Skin of body (tissue), 2 donors: ENCODE results near the gene STX17. TPM values are rescaled to one million over a fixed set of nuclear protein-coding genes. Genes with fewer than 3 reads are reported as not detected.

Experiments used
- DNase-seq: peaks from one replicate; lab custom pipeline; 2025; lab: John Stamatoyannopoulos, UW
- total RNA-seq: library from RNA; depleted of rRNA; stranded (reverse); fragments of >200 nt; gene quantifications from one replicate; pipeline ENCODE4 v1.2.3, GENCODE V29; 2014

The STX17 gene
- total RNA-seq, 1 donor from 2014 or later, result 40.2 TPM

- no peak for DNase-seq
Observed at GRCh38 chr9:99905833-99906402, 536 bp upstream of the STX17 start.

- DNase-seq, result no peak
Observed at GRCh38 chr9:99907208-99907532, 716 bp downstream of the STX17 start.

GRCh38 chr9:99911600-99911999 is 5.1 kb downstream of the STX17 start:
- no peak for DNase-seq

- no peak for DNase-seq
Observed at GRCh38 chr9:99916650-99917049, 10.2 kb downstream of the STX17 start.

- DNase-seq, result no peak
Observed at GRCh38 chr9:99918134-99918533, 11.7 kb downstream of the STX17 start.

- no peak for DNase-seq
Observed at GRCh38 chr9:99919930-99920329, 13.5 kb downstream of the STX17 start.

- DNase-seq, result no peak
Observed at GRCh38 chr9:99921875-99922710, 15.6 kb downstream of the STX17 start.

GRCh38 chr9:99922711-99923030 is 16.2 kb downstream of the STX17 start:
- DNase-seq, result no peak

GRCh38 chr9:99925541-99925940 is 19.1 kb downstream of the STX17 start:
- no peak for DNase-seq

- DNase-seq, result no peak
Observed at GRCh38 chr9:99929652-99930051, 23.2 kb downstream of the STX17 start.

- DNase-seq, result no peak
Observed at GRCh38 chr9:99931155-99931840, 24.8 kb downstream of the STX17 start.

- DNase-seq, result no peak
Observed at GRCh38 chr9:99936947-99937587, 30.6 kb downstream of the STX17 start.

GRCh38 chr9:99947395-99947794 is 40.9 kb downstream of the STX17 start:
- DNase-seq, result no peak

GRCh38 chr9:99948482-99948881 is 42.0 kb downstream of the STX17 start:
- no peak for DNase-seq

GRCh38 chr9:99948896-99949295 is 42.4 kb downstream of the STX17 start:
- no peak for DNase-seq

- DNase-seq, result no peak
Observed at GRCh38 chr9:99953861-99954507, 47.5 kb downstream of the STX17 start.

- no peak for DNase-seq
Observed at GRCh38 chr9:99954819-99955218, 48.4 kb downstream of the STX17 start.

- no peak for DNase-seq
Observed at GRCh38 chr9:99955606-99956005, 49.2 kb downstream of the STX17 start.

GRCh38 chr9:99962680-99963261 is 56.3 kb downstream of the STX17 start:
- DNase-seq, result no peak

- DNase-seq, result no peak
Observed at GRCh38 chr9:99964336-99964735, 57.9 kb downstream of the STX17 start.

- DNase-seq, result no peak
Observed at GRCh38 chr9:99966001-99966400, 59.5 kb downstream of the STX17 start.
